RPMI8226 (cell line): ENCODE results near the gene SNRPN.
"Not testable (repeated sequence)": the region's sequence is repeated elsewhere in the genome, so short reads cannot be mapped to it uniquely, and the experiment has no call there.

Source experiments
- DNase-seq: peaks from one replicate; pipeline ENCODE4 v3.0.0-alpha.2; 2015

Gene SNRPN

GRCh38 chr15:24971772-24972171 lies 17.0 kb downstream of the SNRPN start:
- DNase-seq = no peak

- DNase-seq = not testable (repeated sequence)
Observed at GRCh38 chr15:24972707-24973106, 17.9 kb downstream of the SNRPN start.

- DNase-seq = no peak
Observed at GRCh38 chr15:24976932-24977331, 22.1 kb downstream of the SNRPN start.

GRCh38 chr15:24977686-24978085 lies 22.9 kb downstream of the SNRPN start:
- DNase-seq = no peak

- DNase-seq = no peak
Observed at GRCh38 chr15:24985224-24985623, 30.4 kb downstream of the SNRPN start.

GRCh38 chr15:24986653-24987052 lies 31.9 kb downstream of the SNRPN start:
- DNase-seq = no peak

GRCh38 chr15:25019434-25019833 lies 64.6 kb downstream of the SNRPN start:
- DNase-seq = no peak

- no peak for DNase-seq
Observed at GRCh38 chr15:25022233-25022632, 67.4 kb downstream of the SNRPN start.
